ENCODE measurements around the gene DCUN1D5.

The DCUN1D5 gene

DNA sequence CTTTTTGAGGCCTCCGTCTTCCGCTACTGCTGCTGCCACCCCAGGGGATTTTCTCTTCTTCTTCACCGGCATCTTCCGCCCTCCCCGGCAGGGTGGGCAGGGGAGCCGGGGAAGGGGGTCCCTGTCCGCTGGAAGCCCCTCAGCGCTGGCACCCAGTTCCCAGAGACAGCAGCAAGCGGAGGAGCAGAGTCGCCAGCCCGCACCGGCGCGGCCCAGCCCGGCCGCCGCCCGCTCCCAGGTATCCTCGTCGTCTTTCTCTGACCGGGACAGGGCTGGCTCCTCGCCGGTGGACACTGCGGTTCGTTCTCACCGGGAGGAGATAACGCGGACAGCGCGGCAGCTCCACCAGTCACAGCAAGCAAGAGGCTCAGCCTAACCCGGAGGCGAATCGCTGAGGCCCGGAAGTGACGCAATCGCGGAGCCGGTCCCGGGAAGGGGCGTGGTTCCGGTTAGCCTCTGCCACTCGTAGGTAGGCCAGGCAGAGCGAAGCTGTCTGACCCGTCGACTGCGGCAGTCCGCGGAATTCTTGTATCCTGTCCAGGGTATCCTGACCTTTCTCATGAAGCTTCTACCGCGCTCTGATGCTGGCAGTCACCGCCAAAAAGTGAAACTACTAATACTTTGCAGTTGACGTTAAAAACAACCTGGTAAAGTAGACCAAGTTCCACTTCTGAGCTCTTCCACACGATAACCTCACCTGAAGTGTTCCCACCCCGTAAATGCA is at the start of gene DCUN1D5:
DCUN1D5 (minus strand) TSS at position 360 of the 724 bp plus-strand sequence; CDS start at position 72, 288 bp downstream.
- DNase-seq (ENCODE audit: low read depth, low spot score) = peak; percentile 95
- in situ Hi-C loops (cut with HindIII; ENCODE audit: low sequenced_read_pairs) = no loop called here
- no peak for TF ChIP-seq CTCF (IDR thresholded peaks at IDR 0.05; ENCODE audit: low read depth, low read length)
- H3K4me3 ChIP-seq (ENCODE audit: low read depth, low read length) = peak within 1 kb of the TSS; percentile 95

DNA sequence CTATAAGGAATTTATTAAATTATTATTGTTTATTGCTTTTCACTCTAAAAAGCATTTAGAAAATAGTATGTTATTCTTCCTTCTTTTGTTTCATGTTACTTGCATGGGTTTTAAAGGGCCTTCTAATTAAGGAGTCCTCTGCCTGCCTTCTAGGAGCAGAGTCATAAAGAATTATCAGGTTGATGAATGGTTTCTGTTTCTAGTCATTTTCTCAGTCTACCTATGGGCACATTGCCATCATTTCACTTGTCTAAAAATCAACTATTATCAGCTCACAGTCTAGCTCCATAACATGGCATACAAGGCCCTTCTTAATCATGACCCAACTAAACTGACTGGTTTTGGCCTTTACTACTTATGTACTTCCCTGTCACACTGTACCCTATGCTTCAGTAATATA is 33.5 kb upstream of the DCUN1D5 start:
- TF ChIP-seq CTCF (IDR thresholded peaks at IDR 0.05; ENCODE audit: low read depth, low read length) = no peak
- no peak overlapping the region for H3K4me3 ChIP-seq (ENCODE audit: low read depth, low read length)
- in situ Hi-C loops (cut with HindIII; ENCODE audit: low sequenced_read_pairs) = no loop called here
- DNase-seq (ENCODE audit: low read depth, low spot score) = no peak

DNA sequence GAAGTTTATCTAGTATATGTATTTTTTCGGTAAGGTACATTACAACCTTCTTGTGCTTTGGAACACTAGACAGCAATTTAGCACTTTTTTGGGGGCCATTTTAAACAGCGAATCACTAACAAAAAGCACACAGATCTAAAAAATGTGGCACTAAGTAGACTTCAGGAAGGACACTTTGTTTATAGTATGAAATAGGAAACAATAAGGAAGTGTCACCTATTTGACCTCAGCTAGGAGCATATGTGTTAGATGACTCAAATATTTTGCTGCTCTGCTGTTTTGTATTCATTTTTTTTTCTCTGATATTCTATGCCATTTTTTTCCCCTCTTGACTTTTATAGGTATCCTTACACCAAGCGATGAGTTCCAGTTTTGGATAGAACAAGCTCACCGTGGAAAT is 22.9 kb upstream of the DCUN1D5 start:
- in situ Hi-C loops (cut with HindIII; ENCODE audit: low sequenced_read_pairs) = no loop called here
- DNase-seq (ENCODE audit: low read depth, low spot score) = no peak
- no peak for TF ChIP-seq CTCF (IDR thresholded peaks at IDR 0.05; ENCODE audit: low read depth, low read length)
- no peak overlapping the region for H3K4me3 ChIP-seq (ENCODE audit: low read depth, low read length)

GRCh38 chr11:103112364-103112763 is 20.4 kb upstream of the DCUN1D5 start:
- DNase-seq (ENCODE audit: low read depth, low spot score) = no peak
- H3K4me3 ChIP-seq (ENCODE audit: low read depth, low read length) = no peak overlapping the region
- in situ Hi-C loops (cut with HindIII; ENCODE audit: low sequenced_read_pairs) = no loop called here
- no peak for TF ChIP-seq CTCF (IDR thresholded peaks at IDR 0.05; ENCODE audit: low read depth, low read length)

DNA sequence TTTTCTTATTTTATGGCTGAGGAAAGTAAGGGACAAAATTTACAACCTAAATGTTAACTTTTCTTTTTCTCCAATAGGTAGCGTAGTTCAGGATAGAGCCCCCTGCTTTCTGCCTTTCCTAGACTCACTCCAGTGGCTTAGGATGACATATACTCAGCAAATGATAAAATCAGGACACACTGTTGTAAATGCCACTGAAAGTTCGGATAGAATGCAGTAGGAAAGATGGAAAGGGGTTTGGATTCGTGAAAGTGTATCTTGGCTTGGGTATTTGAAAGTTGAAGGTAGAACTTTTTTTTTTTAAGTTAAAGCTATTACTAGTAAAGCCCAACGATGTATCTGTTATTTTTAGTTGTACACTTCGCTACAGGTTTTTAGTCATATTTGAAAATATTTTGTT is 19.4 kb upstream of the DCUN1D5 start:
- DNase-seq (ENCODE audit: low read depth, low spot score) = no peak
- in situ Hi-C loops (cut with HindIII; ENCODE audit: low sequenced_read_pairs) = no loop called here
- no peak for TF ChIP-seq CTCF (IDR thresholded peaks at IDR 0.05; ENCODE audit: low read depth, low read length)
- H3K4me3 ChIP-seq (ENCODE audit: low read depth, low read length) = no peak overlapping the region

DNA sequence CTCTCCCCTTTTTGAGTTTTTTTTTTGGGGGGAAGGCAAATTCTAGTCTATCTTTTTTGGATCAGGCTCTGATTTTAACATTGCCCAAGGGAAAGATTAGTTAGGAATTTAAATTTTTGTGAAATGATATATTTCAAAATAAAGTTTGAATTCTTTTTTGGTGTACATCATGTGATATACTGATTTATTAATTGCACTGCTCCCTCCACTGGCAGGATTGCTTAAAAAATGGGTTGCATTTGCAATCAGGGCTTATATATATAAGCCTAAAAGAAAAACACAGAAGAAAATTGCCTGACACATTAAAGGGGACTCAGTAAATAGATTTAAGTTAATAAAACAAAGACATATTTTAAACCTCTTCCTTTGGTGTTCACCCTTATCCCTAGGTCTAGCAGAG is 18.4 kb upstream of the DCUN1D5 start:
- peak; percentile 49 for DNase-seq (ENCODE audit: low read depth, low spot score)
- peak overlapping the region; percentile 94 for H3K4me3 ChIP-seq (ENCODE audit: low read depth, low read length)
- in situ Hi-C loops (cut with HindIII; ENCODE audit: low sequenced_read_pairs) = no loop called here
- TF ChIP-seq CTCF (IDR thresholded peaks at IDR 0.05; ENCODE audit: low read depth, low read length) = peak; percentile 41

Measured in astrocyte of the spinal cord (primary cell).